ENCODE results near the gene SH3RF2. TPM values are rescaled to one million over a fixed set of nuclear protein-coding genes. Genes with fewer than 3 reads are reported as not detected.

Gene SH3RF2
- total RNA-seq, 6 donors from 2014 or later, result 9.2 to 19.3 (median 14.3) TPM

- 49 to 73% methylated on average over 5 of the region's 5 CpGs for WGBS, 2 donors
- ATAC-seq (ENCODE audit: low FRiP score in 2 of 2), result no peak
- Histone ChIP-seq H3K4me3 (no peak overlapping the region), H3K4me1 (no peaks in the 10 kb centered on the region), H3K36me3 (no peaks in the 10 kb centered on the region), H3K9me3 (no peaks in the 10 kb centered on the region), H3K27me3 (no peaks in the 10 kb centered on the region), H3K27ac (no peak overlapping the region)
- TF ChIP-seq CTCF (IDR thresholded peaks at IDR 0.05) (no peak), POLR2AphosphoS5 (IDR thresholded peaks at IDR 0.05) (no peak), POLR2A (IDR thresholded peaks at IDR 0.05) (no peak)
- DNase-seq, result no peak
These were observed 106.4 kb downstream of the SH3RF2 start for GRCh38 chr5:146042628-146043279.

- no peak for ATAC-seq (ENCODE audit: low FRiP score in 2 of 2)
- no peaks in the 10 kb centered on the region for H3K27me3 ChIP-seq
- no peaks in the 10 kb centered on the region for H3K9me3 ChIP-seq
- 90 to 91% methylated on average over 4 of the region's 4 CpGs for WGBS, 2 donors
- H3K36me3 ChIP-seq, result no peaks in the 10 kb centered on the region
- TF ChIP-seq POLR2AphosphoS5 (IDR thresholded peaks at IDR 0.05), result no peak
- H3K4me1 ChIP-seq, result no peaks in the 10 kb centered on the region
- DNase-seq, result no peak
- H3K4me3 ChIP-seq, result no peak overlapping the region
- H3K27ac ChIP-seq, result no peak overlapping the region
These were observed 107.3 kb downstream of the SH3RF2 start for GRCh38 chr5:146043722-146044121.

GRCh38 chr5:146047396-146047795 is 111.0 kb downstream of the SH3RF2 start:
- Histone ChIP-seq H3K27ac (no peak overlapping the region), H3K36me3 (no peaks in the 10 kb centered on the region), H3K9me3 (no peaks in the 10 kb centered on the region), H3K27me3 (no peaks in the 10 kb centered on the region), H3K4me3 (no peak overlapping the region), H3K4me1 (no peaks in the 10 kb centered on the region)
- TF ChIP-seq POLR2A (IDR thresholded peaks at IDR 0.05) (no peak), EP300 (IDR thresholded peaks at IDR 0.05) (no peak), CTCF (IDR thresholded peaks at IDR 0.05) (no peak), POLR2AphosphoS5 (IDR thresholded peaks at IDR 0.05) (no peak)
- WGBS, 2 donors, result 66% methylated on average over 4 of the region's 4 CpGs
- no peak for ATAC-seq (ENCODE audit: low FRiP score in 2 of 2)
- DNase-seq, result no peak

- 71 to 76% methylated on average over 13 to 15 of the region's 15 CpGs for WGBS, 2 donors
- Histone ChIP-seq H3K4me1 (no peaks in the 10 kb centered on the region), H3K27ac (no peak overlapping the region), H3K27me3 (no peaks in the 10 kb centered on the region), H3K36me3 (no peaks in the 10 kb centered on the region), H3K4me3 (no peak overlapping the region), H3K9me3 (no peaks in the 10 kb centered on the region)
- peak; percentile 10 to 52 for DNase-seq
- ATAC-seq (ENCODE audit: low FRiP score in 2 of 2), result peak; percentile 55 to 71
- TF ChIP-seq EP300 (IDR thresholded peaks at IDR 0.05) (no peak), POLR2AphosphoS5 (IDR thresholded peaks at IDR 0.05) (no peak), CTCF (IDR thresholded peaks at IDR 0.05) (peak; percentile 32 to 65 (median 52)), POLR2A (IDR thresholded peaks at IDR 0.05) (no peak)
These were observed 112.8 kb downstream of the SH3RF2 start for GRCh38 chr5:146048994-146049703.

GRCh38 chr5:146049704-146050026 is 113.3 kb downstream of the SH3RF2 start:
- Histone ChIP-seq H3K36me3 (no peaks in the 10 kb centered on the region), H3K9me3 (no peaks in the 10 kb centered on the region), H3K27me3 (no peaks in the 10 kb centered on the region), H3K27ac (no peak overlapping the region), H3K4me3 (no peak overlapping the region), H3K4me1 (no peaks in the 10 kb centered on the region)
- WGBS, 2 donors, result 51 to 77% methylated on average over 3 of the region's 3 CpGs
- DNase-seq (no peak), ATAC-seq (ENCODE audit: low FRiP score in 2 of 2) (no peak)
- TF ChIP-seq POLR2AphosphoS5 (IDR thresholded peaks at IDR 0.05) (no peak), CTCF (IDR thresholded peaks at IDR 0.05) (peak in 1 of 6 experiments; percentile 4), EP300 (IDR thresholded peaks at IDR 0.05) (no peak)

All from upper lobe of left lung (tissue), 6 donors.